Stimulated activated CD4-positive, alpha-beta T cell treated with anti-CD3 and anti-CD28 coated beads, Interleukin-4, amount 100 ng/mL, for 4 hours (primary cell): ENCODE results near the gene TPD52L1.
A peak's percentile ranks its signal among the peaks of the same experiment; 100 is the strongest.
"Not testable (repeated sequence)": the region's sequence is repeated elsewhere in the genome, so short reads cannot be mapped to it uniquely, and the experiment has no call there.

Experiments used
- DNase-seq, 2 experiments: peaks; one replicate each; pipeline ENCODE4 v3.0.0-alpha.2; 2020

The TPD52L1 gene

DNA sequence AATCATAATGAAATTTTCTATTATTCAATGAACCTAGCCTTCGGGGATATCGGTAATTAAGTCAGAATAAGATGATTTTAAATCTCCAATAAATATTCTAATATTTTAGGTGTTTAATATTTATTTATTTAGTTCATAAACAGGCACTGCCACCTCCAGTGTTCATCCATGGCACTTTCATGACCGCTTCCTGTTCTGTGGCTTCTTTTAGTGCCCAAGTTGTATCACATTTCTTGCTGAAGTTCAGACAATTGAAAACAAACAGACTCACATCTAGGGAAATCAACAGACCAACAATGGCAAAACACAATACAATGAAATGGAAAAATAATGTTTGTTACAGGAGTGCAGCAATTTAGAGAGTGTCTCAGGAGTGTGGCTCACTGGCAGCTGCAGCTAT lies 122.2 kb downstream of the TPD52L1 start:
- no peak for DNase-seq

GRCh38 chr6:125277838-125278237 lies 124.3 kb downstream of the TPD52L1 start:
- no peak for DNase-seq

DNA sequence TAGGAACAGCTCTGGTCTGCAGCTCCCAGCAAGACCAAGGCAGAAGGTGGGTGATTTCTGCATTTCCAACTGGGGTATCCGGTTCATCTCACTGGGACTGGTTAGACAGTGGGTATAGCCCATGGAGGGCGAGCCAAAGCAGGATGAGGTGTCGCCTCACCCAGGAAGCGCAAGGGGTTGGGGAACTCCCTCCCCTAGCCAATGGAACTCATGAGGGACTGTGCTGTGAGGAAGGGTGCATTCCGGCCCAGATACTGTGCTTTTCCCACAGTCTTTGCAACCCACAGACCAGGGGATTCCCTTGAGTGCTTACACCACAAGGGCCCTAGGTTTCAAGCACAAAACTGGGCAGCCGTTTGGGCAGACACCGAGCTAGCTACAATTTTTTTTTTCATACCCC lies 126.4 kb downstream of the TPD52L1 start:
- DNase-seq: no peak

GRCh38 chr6:125280370-125281035 lies 126.9 kb downstream of the TPD52L1 start:
- DNase-seq: not testable (repeated sequence)

DNA sequence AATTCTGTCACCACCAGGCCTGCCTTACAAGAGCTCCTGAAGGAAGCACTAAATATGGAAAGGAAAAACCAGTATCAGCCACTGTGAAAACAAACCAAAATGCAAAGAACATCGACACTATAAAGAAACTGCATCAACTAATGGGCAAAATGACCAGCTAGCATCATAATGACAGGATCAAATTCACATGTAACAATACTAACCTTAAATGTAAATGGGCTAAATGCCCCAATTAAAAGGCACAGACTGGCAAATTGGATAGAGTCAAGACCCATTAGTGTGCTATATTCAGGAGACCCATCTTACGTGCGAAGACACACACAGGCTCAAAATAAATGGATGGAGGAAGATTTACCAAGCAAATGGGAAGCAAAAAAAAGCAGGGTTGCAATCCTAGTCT lies 128.9 kb downstream of the TPD52L1 start:
- DNase-seq: not testable (repeated sequence)

GRCh38 chr6:125285353-125285752 lies 131.8 kb downstream of the TPD52L1 start:
- DNase-seq: no peak

GRCh38 chr6:125285936-125286335 lies 132.4 kb downstream of the TPD52L1 start:
- DNase-seq: no peak

GRCh38 chr6:125287718-125288117 lies 134.1 kb downstream of the TPD52L1 start:
- DNase-seq: no peak

- no peak for DNase-seq
These were observed 140.0 kb downstream of the TPD52L1 start for GRCh38 chr6:125293587-125293986.

- DNase-seq: no peak
These were observed 140.5 kb downstream of the TPD52L1 start for GRCh38 chr6:125294036-125294435.

DNA sequence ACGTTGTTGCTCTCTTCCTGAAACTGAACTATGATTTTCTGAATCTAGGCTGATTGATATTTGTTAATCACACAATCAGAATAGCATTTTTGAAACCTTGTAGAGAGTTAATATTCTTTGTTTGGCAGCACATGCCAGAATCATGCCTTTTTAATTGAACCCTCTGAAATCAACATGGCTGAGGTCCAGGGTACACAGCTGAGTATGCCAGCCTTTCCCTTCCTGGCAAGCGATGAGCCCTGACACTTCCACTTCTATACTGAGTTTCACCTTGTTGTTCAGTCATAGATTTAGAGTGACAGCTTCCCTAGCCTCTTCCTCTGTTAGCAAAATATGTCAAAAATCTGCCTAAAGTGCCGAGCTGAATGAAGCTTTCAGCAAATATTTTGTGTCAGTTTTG lies 141.4 kb downstream of the TPD52L1 start:
- DNase-seq: no peak

- DNase-seq: no peak
These were observed 142.9 kb downstream of the TPD52L1 start for GRCh38 chr6:125296471-125296870.

DNA sequence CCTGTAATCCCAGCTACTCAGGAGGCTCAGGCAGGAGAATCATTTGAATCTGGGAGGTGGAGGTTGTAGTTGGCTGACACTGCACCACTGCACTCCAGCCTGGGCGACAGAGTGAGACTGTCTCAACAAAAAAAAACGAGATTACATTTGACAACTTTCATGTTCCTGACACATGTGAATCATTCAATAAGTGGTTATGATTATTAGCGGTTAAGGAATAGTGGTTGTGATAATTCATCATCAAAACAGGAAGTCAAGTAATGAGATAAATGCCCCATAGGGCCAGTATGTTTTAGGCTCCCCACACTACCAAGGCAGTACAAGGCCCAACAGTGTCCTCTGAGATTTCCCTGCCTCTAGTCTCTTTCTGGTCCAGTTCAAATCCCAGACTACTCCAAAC lies 145.7 kb downstream of the TPD52L1 start:
- DNase-seq: no peak

DNA sequence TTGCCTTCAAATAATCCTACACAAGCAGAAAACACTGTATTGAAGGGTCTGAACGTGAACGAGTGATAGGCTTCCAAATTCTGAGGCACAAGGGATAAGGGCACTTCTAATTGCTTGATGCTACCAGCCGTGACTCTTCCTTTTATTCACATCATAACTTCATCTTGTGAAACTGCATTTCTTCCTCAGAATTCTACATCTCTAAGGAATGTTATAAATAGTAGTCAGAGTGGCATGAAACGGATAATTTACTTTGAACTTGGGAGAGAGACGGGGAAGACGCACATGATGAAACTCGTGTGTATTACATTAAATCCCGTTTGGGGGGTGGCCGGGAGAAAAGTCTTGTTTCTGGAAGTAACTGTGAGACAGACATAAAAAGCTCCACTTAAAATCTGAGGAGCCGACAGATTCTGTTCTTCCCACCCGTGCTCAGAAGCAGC lies 147.4 kb downstream of the TPD52L1 start:
- DNase-seq: no peak

GRCh38 chr6:125301435-125302391 lies 148.1 kb downstream of the TPD52L1 start, which contains the start of gene HDDC2:
Gene HDDC2 (minus strand): TSS chr6:125301967. CDS start chr6:125301932, 35 bp downstream.
- DNase-seq: peak; percentile 51 to 59

DNA sequence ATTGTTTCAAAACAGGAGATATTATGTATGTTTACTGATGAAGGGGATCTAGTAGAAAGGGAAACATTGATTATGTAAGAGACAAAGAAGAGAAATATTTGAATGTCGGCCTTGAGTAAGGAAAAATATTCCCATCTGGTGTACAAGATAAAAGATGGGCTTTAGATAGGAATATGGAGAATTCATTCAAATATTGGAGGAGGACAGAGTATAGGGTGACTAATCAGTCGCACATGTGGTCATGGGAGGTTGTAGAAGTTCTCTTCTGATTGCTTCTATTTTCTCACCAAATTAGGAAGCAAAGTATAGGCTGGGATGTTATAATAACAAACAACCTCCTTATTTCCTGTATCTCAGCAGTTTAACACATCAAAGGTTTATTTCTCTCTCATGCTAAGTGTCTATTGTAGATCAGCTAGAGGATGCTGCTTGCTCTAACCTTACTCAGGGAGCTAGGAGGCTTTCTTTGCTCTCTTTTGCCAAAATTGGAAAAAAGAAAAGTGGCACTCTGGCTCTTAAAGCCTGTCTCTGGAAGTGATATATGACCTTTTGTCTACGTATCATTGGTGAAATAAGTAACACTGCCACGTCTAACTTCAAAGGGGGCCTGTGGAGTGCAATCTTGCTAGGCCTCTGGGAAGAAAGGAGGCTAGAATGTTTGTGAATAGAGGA lies 149.4 kb downstream of the TPD52L1 start:
- DNase-seq: no peak

DNA sequence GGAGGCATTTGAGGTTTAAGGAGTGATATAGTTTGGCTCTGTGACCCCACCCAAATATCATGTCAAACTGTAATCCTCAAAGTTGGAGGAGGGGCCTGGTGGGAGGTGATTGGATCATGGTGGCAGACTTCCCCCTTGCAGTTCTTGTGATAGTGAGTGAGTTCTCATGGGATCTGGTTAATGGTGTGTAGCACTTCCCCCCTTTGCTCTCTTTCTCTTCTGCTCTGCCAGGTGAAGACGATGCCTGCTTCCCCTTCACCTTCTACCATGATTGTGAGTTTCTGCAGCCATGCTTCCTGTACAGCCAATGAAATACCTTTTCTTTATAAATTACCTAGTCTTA lies 149.9 kb downstream of the TPD52L1 start:
- no peak for DNase-seq

DNA sequence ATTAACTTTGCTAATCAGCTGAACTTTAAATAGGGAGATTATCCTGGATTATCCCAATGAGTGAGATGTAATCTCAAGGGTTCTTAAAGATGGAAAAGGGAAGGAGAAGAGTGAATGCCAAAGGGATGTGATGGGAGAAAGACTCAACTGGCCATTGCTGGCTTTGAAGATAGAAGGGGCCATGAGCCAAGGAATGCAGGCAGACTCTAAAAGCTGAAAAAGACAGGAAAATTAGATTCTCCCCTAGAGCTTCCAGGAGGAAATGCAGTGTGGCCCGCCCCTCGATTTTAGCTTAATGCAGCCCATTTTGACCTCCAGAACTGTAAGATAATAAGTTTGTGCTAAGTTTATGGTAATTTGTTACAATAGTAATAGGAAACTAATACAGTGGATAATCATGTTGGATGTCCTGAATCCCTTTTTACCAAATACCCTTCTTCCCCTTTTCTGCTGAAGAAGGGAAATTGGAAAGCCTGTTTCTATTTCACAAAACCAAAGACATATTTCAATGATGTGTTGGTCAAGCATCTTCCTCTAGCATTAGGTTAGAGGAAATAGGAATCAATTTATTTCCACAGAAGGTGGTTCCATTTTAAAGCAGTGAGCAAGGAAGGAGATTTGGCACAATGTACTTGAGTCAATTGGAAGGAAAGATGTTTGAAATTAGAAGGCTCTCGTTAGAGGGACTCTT lies 151.5 kb downstream of the TPD52L1 start:
- no peak for DNase-seq

GRCh38 chr6:125306756-125307149 lies 153.2 kb downstream of the TPD52L1 start:
- no peak for DNase-seq

DNA sequence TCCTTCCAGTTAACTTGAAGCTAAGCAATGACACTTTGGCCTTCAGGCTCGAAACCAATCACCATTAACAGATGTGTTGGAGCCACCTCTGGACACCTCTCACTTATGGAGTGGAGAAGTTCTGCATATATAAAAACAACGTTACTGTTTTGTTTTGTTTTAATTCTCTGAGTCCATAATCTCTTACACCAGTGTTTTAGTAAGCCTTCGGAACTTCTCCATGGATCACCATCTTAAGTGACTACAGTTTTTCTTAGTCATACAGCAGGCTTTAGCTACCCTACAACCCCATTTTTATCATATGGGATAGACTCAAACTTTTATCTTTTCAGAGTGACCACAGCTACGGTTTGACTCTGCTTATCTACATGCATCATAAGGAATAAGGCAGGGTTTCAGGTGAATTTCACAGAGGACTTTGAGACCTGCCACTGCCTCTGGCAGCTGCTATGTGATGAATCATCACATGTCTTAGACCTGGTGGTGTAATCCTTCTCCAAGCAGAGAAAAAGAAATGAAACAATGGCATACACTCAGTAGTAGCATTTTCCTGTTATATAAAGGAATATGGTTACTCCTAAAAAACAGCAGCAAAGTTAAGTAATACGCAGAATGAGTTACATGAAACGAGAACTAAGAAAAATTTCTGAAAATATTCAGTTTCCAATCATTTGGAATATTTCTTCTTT lies 153.7 kb downstream of the TPD52L1 start:
- DNase-seq: no peak

DNA sequence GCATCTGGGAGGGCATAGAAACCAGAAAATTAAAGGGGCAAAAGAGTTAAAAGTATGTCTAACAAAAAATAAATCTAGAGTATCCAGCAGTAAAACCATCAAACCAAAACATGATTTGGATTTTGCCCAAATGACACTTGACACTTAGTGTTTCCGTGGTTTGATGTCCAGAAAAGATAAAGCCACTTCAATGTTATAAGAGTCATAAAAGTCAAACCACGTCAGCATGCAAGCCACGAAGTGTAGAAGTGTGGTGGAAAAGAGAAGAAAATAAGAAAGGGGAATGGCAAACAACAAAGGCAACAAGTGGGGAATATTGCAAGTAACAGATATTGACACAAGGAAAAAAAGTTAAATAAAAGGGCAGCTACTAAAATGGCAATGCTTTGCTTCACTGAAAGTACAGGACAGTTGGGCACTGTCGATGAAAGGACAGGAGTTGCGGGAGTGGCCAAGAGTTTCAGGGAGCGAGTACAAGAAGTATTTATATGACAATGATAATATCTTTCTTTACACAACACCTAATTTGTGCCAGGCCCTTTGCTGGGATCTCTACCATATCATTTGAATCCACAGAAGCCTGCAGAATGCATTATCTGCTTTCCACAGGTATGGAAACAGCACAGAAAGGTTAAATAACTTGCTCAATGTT lies 154.5 kb downstream of the TPD52L1 start:
- DNase-seq: no peak
